Left hindlimb (tissue), 1 donor: ENCODE results near the gene RASGRP3.

Experiments
- DNase-seq: peaks from one replicate; pipeline ENCODE4 v3.0.0-alpha.2; 2018

Gene RASGRP3

DNA sequence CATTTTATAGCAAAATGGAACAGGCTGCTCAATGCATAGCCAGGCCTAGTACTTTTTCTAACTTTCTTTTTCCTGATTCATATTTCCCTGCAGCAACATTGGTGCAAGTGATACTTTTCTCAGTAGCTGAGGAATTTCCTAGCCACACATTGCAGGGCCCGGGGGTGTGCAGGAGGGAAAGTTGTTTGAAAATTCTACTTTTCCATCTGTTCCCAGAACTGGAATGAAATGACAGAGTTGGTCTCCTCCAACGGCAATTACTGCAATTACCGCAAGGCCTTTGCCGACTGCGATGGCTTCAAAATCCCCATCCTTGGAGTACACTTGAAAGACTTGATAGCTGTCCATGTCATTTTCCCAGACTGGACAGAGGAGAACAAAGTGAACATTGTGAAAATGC lies 50.5 kb downstream of the RASGRP3 start:
- DNase-seq: no peak

DNA sequence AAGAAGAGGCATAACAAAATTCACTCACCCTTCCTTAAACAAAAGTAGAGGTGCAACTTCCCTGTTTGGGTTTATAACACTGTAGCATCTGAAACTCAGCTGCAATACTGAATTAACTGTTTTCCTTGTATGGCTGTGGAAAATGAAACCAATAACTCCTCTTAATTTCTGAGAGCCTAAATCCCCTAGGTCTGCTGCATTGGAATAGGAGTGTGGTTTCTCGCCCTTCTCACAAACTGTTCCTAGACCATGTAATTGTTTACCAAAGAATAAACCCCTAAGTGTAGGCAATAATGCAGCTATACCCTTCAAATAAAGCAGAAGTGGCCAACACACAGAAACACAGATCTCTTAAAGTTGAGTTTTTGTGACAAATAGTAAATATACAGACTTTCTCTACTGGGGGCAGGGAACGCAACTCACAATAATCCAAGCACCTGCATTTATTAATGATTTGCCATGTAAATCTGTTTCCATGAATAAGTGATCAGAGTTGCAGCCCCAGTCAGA lies 52.0 kb downstream of the RASGRP3 start:
- DNase-seq: no peak

- DNase-seq: no peak
Measured at GRCh38 chr2:33529771-33530481, 53.5 kb downstream of the RASGRP3 start.

DNA sequence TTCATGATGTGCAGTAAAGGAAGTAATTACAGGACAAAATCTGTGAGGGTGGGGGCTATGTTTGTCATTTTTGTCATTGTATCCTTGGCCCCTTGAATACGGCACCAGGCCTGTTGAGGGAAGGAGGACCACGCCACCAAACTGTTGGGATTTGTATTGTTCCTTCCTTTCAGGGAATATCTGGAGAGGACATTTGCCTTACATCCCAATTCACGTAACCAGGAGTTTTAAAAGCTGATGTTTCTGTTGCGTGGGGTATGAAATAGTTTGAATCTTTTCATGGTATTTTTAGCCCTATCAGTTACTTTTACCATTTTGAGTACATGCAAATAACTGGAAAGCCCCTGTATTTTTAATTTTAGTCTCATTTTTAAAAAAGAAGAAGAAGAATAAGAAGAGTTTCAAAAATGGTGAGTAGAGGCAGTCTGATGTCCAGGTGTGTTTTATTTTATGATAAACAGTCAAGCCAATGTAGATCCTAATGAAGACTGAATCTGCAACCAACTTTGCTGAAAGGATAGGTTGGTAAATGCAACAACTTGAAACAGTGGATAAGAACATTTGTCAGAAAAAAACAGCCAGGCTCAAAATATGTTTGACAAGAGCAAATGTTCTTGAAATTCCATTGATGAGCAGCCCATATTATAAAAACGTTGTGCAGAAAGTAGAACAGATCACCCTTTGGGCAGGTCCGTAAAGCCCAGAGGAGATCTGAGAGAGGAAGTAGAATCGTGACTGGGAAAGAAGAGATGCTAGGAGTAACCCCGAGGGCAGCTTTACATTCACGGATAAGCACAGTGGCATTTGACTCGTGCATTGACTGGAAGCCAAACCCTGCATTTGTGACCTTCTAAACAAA lies 54.5 kb downstream of the RASGRP3 start:
- DNase-seq: no peak

- DNase-seq: no peak
Measured at GRCh38 chr2:33531549-33532059, 55.2 kb downstream of the RASGRP3 start.

DNA sequence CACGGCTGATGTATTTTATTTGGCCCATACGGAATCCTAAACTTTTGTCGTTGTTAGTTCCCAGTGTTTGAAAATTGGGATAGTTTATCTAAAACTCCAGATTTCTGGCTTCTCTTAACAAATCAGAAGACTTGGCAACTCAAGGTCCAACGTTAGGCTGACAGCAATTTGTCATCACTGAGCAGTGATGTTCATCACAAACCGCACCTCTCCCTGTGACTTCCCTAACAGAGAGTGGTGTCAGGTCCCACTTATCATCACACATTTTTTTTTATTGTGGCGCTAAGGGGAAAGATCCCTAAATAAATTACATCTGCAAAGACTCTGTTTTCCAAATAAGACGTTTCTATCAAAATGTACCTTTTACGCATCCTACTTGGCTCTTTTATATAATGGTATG lies 55.7 kb downstream of the RASGRP3 start:
- no peak for DNase-seq

DNA sequence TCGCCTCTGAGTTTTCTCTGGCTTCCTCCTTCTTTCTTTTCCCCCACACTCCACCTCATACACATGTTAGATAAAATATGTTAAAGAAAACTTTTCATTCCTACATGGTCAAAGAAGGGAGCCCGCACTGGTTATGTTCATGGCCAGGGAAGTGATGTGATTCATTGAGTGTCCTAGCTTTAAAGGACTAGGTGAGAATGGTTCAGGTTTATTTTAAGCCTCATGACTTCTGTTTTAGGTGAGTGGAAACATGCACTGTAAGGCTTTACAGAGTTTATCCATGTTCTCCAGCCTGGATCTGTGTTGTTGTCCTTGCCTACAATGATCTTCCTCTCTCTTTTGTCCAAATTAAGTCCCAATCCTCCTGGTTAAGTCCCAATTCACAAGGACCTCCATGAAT lies 56.5 kb downstream of the RASGRP3 start:
- no peak for DNase-seq

- no peak for DNase-seq
Measured at GRCh38 chr2:33535421-33535820, 59.0 kb downstream of the RASGRP3 start.

DNA sequence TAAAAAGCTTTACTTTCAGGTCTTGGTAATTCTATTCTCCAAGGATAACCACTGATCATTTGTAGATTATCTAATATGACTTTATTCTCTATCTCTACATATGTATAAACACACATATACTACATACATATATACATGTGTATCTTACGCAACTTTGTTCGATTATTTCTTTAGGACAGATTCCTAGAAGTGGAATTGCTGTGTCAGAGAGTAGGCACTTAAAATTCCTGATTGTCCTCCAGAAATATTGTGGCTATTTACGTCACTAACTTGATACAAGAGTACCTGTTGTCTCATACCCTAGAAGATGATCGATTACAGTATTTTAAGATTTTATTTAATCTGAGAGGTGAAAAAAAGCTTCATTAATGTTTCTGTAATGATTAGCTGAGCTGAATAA lies 64.8 kb downstream of the RASGRP3 start:
- DNase-seq: no peak

DNA sequence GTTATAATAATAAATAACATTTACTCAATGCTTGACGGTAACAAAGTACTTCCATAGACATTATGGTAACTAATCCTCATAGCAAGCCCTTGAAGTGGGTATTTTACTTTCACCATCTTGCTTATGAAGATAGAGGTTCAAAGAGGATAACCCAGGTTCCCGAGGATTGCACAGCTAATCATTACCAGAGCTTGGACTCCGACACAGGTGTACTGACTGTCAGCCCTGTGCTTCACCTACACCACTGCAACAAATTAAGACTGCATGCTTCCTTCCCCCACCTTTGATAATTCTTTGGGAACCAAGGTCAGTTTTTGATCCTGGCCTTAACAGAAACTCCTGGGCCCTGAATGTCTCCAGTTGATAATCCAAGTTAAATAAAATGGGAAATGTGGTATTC lies 73.8 kb downstream of the RASGRP3 start:
- DNase-seq: no peak

- DNase-seq: no peak
Measured at GRCh38 chr2:33552758-33553461, 76.5 kb downstream of the RASGRP3 start.

- DNase-seq: no peak
Measured at GRCh38 chr2:33555681-33556080, 79.2 kb downstream of the RASGRP3 start.

- peak; percentile 52 for DNase-seq
Measured at GRCh38 chr2:33559328-33559727, 82.9 kb downstream of the RASGRP3 start.

DNA sequence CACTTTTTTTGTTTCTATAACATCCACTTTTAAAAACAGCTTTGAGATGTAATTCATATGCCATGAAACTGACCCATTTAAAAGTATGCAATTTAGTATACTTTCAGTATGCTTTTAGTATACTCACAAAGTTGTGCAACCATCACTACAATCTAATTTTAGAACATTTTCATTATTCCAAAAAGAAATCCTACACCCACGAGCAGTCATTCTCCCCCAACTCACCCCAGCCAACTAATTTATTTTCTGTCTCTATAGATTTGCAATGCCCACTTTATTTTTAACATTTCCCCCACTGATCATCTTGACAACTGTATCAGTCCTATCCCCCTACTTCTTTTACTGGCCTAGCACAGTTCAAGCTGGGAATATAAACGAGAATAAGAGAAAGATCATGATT lies 83.6 kb downstream of the RASGRP3 start:
- no peak for DNase-seq

DNA sequence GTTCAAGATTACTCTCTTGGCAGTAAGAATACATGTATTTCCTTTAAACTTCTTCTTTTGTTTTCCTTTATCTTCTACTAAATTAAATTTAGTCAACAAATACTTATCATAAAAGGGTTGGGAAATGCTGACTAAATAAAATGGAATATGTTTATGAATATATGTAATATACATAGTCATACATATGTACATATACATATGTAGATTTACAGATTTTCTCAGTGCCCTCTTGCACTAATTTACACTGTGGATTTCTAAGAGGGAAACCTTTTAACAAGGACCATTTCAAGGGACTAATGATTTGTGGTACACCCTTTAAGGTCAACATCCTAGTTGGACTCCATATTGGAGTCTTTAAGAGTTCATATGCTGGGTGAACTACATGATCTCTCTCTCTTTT lies 85.4 kb downstream of the RASGRP3 start:
- no peak for DNase-seq

DNA sequence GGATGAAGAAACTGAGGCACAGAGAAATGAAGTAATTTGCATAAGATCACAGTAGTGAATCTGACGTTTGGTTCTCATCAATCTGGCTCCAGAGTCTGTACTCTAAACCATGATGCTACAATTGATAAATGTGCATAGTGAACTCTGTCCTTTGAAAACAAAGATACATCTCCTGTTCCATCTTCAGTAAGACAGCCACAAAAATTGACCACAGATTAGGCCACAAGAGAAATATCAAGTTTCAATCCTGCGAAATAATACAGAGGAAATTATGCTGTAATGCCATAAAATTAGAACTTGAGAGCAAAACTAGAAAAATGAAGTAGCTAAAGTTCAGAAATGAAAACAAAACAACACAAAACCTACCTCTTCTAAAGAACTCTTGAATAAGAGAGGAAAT lies 94.2 kb downstream of the RASGRP3 start:
- DNase-seq: no peak

DNA sequence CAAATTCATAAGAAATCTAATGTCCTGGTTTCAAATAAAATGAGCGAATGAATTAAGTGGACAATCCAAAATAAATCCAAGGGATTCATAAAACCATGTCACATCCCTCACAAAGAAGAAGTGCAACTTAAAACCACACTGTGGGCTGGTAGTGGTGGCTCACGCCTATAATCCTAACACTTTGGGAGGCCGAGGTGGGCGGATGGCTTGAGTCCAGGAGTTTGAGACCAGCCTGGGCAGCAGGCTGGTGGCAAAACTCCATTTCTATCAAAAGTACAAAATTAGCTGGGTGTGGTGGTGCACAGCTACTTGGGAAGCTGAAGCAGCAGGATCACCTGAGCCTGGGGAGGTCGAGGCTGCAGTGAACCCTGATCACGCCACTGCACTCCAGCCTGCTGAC lies 97.2 kb downstream of the RASGRP3 start:
- DNase-seq: no peak

- DNase-seq: no peak
Measured at GRCh38 chr2:33577084-33577483, 100.6 kb downstream of the RASGRP3 start.

GRCh38 chr2:33577668-33578067 lies 101.2 kb downstream of the RASGRP3 start:
- DNase-seq: no peak

DNA sequence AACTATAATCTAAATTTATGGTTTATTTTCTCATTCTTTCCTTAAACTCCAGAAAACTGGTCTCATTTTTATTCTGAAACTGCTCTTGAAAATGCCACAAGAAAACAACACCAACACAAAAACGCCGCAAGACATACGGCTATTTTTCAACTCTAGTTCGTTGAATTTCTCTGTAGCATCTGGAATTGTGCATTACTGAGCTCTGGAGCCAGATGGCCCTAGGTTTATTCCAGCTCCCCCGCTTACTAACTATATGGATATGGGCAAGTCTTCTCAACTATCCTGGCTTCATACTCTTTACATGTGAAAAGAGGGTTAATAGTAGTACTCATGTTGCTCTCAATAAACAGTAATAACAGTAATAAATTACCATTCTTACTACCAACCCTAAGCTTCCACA lies 102.8 kb downstream of the RASGRP3 start:
- DNase-seq: no peak

- no peak for DNase-seq
Measured at GRCh38 chr2:33581872-33582271, 105.4 kb downstream of the RASGRP3 start.

- DNase-seq: no peak
Measured at GRCh38 chr2:33583194-33583938, 106.9 kb downstream of the RASGRP3 start.

- DNase-seq: no peak
Measured at GRCh38 chr2:33586766-33587165, 110.3 kb downstream of the RASGRP3 start.
